ENCODE measurements around the gene MTM1. TPM values are rescaled to one million over a fixed set of nuclear protein-coding genes. Genes with fewer than 3 reads are reported as not detected.

MTM1 gene
- total RNA-seq, 1 experiment from 2014 or later: 6.4 TPM

DNA sequence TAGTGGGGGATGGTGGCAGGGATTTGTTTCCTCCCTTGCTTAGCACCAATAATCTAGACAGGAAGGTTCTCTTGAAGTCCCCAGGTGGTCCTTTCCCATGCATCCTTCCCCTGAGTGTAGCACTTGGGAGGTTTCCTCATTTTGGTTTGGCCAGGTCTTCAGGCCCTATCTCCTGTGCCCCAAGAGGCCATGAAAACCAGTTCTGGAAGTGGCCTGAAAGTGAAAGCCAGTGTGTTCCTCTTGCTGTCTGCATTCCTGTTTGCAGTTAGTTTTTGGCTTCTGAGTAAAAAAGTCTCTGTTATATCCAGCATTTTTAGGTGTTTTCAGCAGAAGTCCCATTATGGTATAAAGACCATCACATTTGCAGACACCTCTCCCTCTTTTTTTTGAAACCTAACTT, 59.5 kb downstream of the MTM1 start:
- TF ChIP-seq, protein P1, sequence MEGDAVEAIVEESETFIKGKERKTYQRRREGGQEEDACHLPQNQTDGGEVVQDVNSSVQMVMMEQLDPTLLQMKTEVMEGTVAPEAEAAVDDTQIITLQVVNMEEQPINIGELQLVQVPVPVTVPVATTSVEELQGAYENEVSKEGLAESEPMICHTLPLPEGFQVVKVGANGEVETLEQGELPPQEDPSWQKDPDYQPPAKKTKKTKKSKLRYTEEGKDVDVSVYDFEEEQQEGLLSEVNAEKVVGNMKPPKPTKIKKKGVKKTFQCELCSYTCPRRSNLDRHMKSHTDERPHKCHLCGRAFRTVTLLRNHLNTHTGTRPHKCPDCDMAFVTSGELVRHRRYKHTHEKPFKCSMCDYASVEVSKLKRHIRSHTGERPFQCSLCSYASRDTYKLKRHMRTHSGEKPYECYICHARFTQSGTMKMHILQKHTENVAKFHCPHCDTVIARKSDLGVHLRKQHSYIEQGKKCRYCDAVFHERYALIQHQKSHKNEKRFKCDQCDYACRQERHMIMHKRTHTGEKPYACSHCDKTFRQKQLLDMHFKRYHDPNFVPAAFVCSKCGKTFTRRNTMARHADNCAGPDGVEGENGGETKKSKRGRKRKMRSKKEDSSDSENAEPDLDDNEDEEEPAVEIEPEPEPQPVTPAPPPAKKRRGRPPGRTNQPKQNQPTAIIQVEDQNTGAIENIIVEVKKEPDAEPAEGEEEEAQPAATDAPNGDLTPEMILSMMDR (conservative IDR thresholded peaks at IDR 0.05): no peak
- H3K4ac ChIP-seq (ENCODE audit: low read depth, low read length): no peak overlapping the region
- H3K4me1 Mint-ChIP-seq: no peaks in the 10 kb centered on the region

More for the DNA sequence above, 59.5 kb downstream of the MTM1 start:
- H4K91ac ChIP-seq (ENCODE audit: insufficient read length, low read depth, low read length): no peak overlapping the region
- H3K23me2 ChIP-seq (ENCODE audit: insufficient read length, low read depth, low read length, poor library complexity, severe bottlenecking): no peaks in the 10 kb centered on the region
- H3K79me1 ChIP-seq (ENCODE audit: insufficient read depth, low read depth, low read length, poor library complexity, severe bottlenecking): no peaks in the 10 kb centered on the region
- no peak overlapping the region for H3K9ac ChIP-seq (ENCODE audit: extremely low read depth, insufficient read length, low read length)
- no peak overlapping the region for H3K18ac ChIP-seq (ENCODE audit: insufficient read length, low read depth, low read length)
- H3K14ac ChIP-seq (ENCODE audit: insufficient read depth, low read length): no peak overlapping the region
- no peak overlapping the region for H3K23ac ChIP-seq (ENCODE audit: insufficient read length, low read depth, low read length)
- DNase-seq: no peak
- H2BK5ac ChIP-seq (ENCODE audit: insufficient read length, low read length): no peak overlapping the region
- no peak overlapping the region for H4K8ac ChIP-seq (replicated peaks; ENCODE audit: insufficient read length, low read depth, low read length)
- no peak overlapping the region for H2AFZ ChIP-seq (ENCODE audit: low read length)
- Mint-ChIP-seq H3K4me3 (no peak overlapping the region), H3K27ac (no peak overlapping the region), H3K27me3 (ENCODE audit: low read depth) (no peaks in the 10 kb centered on the region; the same call in 1 of the 2 replicates), H3K36me3 (ENCODE audit: insufficient read depth in 1 of 3, low read depth in 3 of 3) (peaks cover 8 to 22% (median 10%) of the 10 kb centered on the region in 3 experiments), H3K9me3 (peaks cover 64 to 65% of the 10 kb centered on the region in 2 experiments)
- no peaks in the 10 kb centered on the region for H4K20me1 ChIP-seq (ENCODE audit: control insufficient read depth, insufficient read depth, insufficient read length)
- no peaks in the 10 kb centered on the region for H3K79me2 ChIP-seq (ENCODE audit: insufficient read depth, low read length)
- H4K5ac ChIP-seq (ENCODE audit: insufficient read length, low read depth, low read length): no peak overlapping the region
- H3K9me3 ChIP-seq (ENCODE audit: control insufficient read depth, low read depth, low read length): peaks cover 5% of the 10 kb centered on the region
- no peak overlapping the region for H2BK15ac ChIP-seq (ENCODE audit: low read depth, low read length)
- H2BK12ac ChIP-seq (ENCODE audit: insufficient read length, low read depth, low read length): no peak overlapping the region
- H3K27me3 ChIP-seq (ENCODE audit: insufficient read depth, low read length): no peaks in the 10 kb centered on the region
- no peak overlapping the region for H3K27ac ChIP-seq (ENCODE audit: insufficient read length, low read depth, low read length)
- H2BK20ac ChIP-seq (ENCODE audit: low read depth, low read length, poor library complexity, severe bottlenecking): no peak overlapping the region
- no peak overlapping the region for H3K4me2 ChIP-seq (ENCODE audit: insufficient read depth, insufficient read length, low read length)
- no peak overlapping the region for H3T11ph ChIP-seq (ENCODE audit: low read length)
- H2AK5ac ChIP-seq (ENCODE audit: insufficient read length, low read length): no peak overlapping the region
- H3K56ac ChIP-seq (ENCODE audit: insufficient read length, low read depth, low read length): no peak overlapping the region
- H2BK120ac ChIP-seq (ENCODE audit: low read depth, low read length, poor library complexity, severe bottlenecking): no peak overlapping the region
- 0 out of 2 replicates have a peak, but pooled peaks cover 2% of the 10 kb centered on the region for H3K4me1 ChIP-seq (ENCODE audit: insufficient read depth, low read length)

Data from H9 (cell line).